PFSK-1 (cell line): ENCODE results near the gene FASN.

ENCODE experiments used
- FOXP2 ChIP-seq: optimal IDR thresholded peaks from 2 replicates; pipeline ENCODE3; 2011; ENCODE audit warnings: borderline replicate concordance, control low read depth, inconsistent platforms; ENCODE audit not compliant: insufficient read depth; ENCODE audit errors: extremely low read length, extremely low read depth
- POLR2AphosphoS5 ChIP-seq: IDR thresholded peaks from 2 replicates; pipeline ENCODE4 v1.6.1; 2012; ENCODE audit warnings: low read depth, mild to moderate bottlenecking, control low read depth, low read length, moderate library complexity
- REST ChIP-seq, 2 experiments: IDR thresholded peaks; 2 replicates each; pipeline versions ENCODE4 v1.6.1 to v1.8.0; 2011 to 2012; ENCODE audit warnings: low read depth in 2 of 2, low read length in 2 of 2, control low read depth in 1 of 2, inconsistent platforms in 1 of 2, mild to moderate bottlenecking in 1 of 2, moderate library complexity in 1 of 2; ENCODE audit not compliant: insufficient read depth in 1 of 2
- SIN3A ChIP-seq: IDR thresholded peaks from 2 replicates; pipeline ENCODE4 v1.6.1; 2012; ENCODE audit warnings: mild to moderate bottlenecking, low read length, moderate library complexity, borderline replicate concordance; ENCODE audit not compliant: insufficient read depth
- TAF1 ChIP-seq: IDR thresholded peaks from 2 replicates; pipeline ENCODE4 v1.6.1; 2012; ENCODE audit warnings: low read length, control low read depth, borderline replicate concordance; ENCODE audit not compliant: insufficient read depth

FASN gene

GRCh38 chr17:82098939-82099763, 1.1 kb upstream of the FASN start:
- 0 out of 2 replicates have a peak, but pooled peaks have one; percentile 8 for TF ChIP-seq POLR2AphosphoS5
- no peak for TF ChIP-seq FOXP2

- TF ChIP-seq TAF1: no peak
- no peak for TF ChIP-seq SIN3A
- no peak for TF ChIP-seq REST (IDR thresholded peaks at IDR 0.05; ENCODE audit: insufficient read depth in 1 of 2, low read depth in 2 of 2, low read length in 2 of 2)
- no peak for TF ChIP-seq FOXP2
- TF ChIP-seq POLR2AphosphoS5: no peak
Observed at GRCh38 chr17:82097919-82098168, 192 bp downstream of the FASN start.

- TF ChIP-seq SIN3A (0 out of 2 replicates have a peak, but pooled peaks have one; percentile 29), POLR2AphosphoS5 (no peak), TAF1 (no peak), REST (IDR thresholded peaks at IDR 0.05; ENCODE audit: insufficient read depth in 1 of 2, low read depth in 2 of 2, low read length in 2 of 2) (no peak)
Observed at GRCh38 chr17:82097184-82097918, 685 bp downstream of the FASN start.

GRCh38 chr17:82096709-82097183, 1.3 kb downstream of the FASN start:
- TF ChIP-seq TAF1 (no peak), SIN3A (no peak), FOXP2 (no peak), REST (IDR thresholded peaks at IDR 0.05; ENCODE audit: insufficient read depth in 1 of 2, low read depth in 2 of 2, low read length in 2 of 2) (no peak), POLR2AphosphoS5 (no peak)

- TF ChIP-seq REST (IDR thresholded peaks at IDR 0.05; ENCODE audit: insufficient read depth in 1 of 2, low read depth in 2 of 2, low read length in 2 of 2): no peak
- peak; percentile 4; the same call in 1 of the 2 replicates for TF ChIP-seq POLR2AphosphoS5
Observed at GRCh38 chr17:82095777-82096708, 2.0 kb downstream of the FASN start.
